Measurements from ENCODE around the gene CLHC1.
"Not testable (repeated sequence)": the region's sequence is repeated elsewhere in the genome, so short reads cannot be mapped to it uniquely, and the experiment has no call there.

Gene CLHC1

GRCh38 chr2:55232863-55233657 is 967 bp upstream of the CLHC1 start:
- peak; percentile 18 to 44 for DNase-seq (ENCODE audit: low read depth in 2 of 2)

DNA sequence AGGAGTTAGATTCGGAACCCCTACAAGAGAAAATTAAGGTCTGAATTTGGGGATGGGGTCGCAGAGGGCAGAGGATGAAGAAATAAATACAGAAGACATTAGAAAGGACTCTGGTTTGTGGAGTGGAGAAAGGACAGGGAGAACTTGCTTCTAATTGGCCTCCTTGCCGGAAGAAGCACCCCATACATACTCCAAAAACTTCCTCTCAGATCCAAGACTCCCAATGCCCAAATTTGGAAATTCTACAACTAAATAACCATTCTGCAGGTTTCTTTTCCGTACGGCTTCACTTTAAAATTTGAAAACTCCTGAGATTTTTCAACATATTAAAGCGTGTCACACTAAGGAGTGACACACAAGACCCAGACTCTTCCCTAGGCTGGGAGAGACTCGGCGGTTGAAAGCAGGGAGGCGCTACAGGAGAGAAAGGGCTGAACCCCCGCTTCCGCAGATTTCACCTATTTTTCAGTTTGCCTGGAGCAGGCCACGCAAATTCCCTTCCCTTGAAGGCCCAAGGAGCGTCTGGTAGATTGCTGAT is 478 bp downstream of the CLHC1 start:
- no peak for DNase-seq (ENCODE audit: low read depth in 2 of 2)

DNA sequence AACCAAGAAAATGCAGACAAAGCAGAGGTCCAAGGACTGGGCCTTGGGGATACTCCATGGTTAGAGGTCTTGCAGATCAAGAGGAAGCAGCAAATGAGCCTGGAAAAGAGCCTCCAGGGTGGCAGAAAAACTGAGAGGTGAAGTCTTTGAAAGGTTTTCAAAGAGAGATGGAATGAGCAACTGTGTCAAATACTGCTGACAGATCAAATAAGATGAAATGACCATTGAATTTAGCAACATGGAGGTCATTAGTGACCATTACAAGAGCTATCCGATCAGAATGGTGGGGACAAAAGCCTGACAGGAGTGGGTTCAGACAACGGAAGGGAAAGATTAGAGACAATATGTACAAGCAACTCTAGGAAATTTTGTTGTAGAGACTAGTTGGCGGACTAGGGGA is 1.5 kb downstream of the CLHC1 start:
- DNase-seq (ENCODE audit: low read depth in 2 of 2), result no peak

DNA sequence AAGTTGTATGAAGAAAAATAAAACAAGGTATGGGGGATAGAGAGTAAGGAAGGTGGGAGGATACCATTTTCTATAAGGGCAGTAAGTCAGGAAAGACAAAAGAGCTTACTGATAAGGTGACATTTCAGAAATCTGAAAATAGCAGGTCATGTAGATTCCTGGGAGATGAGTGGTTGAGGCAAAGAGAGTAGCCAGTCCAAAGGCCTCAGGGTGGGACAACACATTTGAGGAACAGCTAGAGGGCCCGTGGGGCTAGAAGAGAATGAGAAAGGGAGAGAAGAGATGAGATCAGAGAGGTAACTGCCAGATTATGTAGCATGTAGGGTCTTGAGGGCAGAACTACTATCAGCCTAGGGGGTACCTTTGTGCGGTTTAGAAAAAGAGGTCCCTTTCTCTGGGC is 2.9 kb downstream of the CLHC1 start:
- DNase-seq (ENCODE audit: low read depth in 2 of 2), result no peak

DNA sequence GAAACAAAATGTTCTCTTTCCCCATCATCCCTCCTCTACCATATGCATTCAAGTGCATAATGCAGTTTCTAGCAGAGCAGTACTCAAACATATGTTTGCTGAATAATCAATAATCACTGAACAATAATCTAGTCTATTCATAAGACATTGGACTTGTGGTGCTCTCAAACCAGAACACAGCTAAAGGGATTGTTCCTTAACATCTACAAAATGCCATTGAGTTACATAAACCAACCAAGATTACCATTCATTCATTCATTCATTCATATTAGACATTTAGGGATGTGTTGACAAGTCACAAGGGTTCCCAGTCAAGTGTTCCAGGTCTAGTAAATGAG is 3.9 kb downstream of the CLHC1 start:
- no peak for DNase-seq (ENCODE audit: low read depth in 2 of 2)

DNA sequence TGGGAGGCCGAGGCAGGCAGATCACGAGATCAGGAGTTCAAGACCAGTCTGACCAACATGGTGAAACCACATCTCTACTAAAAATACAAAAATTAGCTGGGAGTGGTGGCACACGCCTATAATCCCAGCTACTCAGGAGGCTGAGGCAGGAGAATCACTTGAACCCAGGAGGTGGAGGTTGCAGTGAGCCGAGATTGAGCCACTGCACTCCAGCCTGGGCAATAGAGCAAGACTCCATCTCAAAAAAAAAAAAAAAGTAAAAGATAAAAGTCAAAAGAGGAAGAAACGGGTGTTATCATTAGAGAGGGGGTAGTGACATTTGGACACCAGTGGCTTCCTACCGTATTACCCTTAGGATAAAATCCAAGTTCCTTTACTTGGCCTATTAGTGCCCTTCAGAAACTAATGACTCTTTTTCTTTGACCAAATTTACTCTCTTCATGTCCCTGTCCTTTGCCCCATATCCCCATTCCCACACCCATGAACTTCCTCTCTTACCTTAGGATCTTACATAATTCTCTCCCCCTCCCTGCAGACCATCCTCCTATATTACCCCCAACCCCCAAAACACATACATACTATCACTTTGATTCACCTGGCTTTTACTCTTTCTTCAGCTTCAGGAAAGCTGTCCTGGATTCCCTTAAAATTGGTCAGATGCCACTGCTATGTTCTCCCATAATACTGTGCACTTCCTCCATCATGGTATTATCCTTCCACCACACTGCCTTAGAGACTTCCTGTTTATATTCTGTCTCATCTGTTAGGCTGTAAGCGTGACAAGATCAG is 4.5 kb downstream of the CLHC1 start:
- DNase-seq (ENCODE audit: low read depth in 2 of 2), result not testable (repeated sequence)

GRCh38 chr2:55225481-55226020 is 6.5 kb downstream of the CLHC1 start:
- DNase-seq (ENCODE audit: low read depth in 2 of 2), result no peak

DNA sequence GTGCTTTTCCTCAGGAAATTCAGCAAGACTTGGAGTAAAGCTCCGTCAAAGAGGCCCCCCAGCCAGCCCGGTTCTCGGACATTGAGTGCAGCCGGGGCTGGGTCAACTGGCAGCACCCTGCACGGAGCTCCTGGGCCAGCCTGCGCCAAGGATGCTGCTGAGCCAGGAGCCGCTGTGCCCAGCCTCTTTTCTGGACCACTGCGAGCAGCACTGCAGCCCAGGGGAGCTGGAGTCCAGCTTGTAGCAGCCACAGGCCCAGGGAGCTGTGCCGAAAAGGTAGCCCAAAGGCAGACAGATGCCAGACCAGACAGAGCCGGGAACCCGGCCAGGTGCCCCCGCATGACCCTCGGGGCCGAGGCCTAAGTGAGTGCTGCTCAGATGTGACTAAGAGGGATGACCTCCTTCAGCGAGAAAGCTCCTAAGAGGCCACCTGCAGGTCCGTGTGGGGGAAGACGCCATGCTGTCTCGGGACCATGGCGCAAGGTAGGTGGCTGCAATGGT is 7.3 kb downstream of the CLHC1 start:
- DNase-seq (ENCODE audit: low read depth in 2 of 2), result no peak

DNA sequence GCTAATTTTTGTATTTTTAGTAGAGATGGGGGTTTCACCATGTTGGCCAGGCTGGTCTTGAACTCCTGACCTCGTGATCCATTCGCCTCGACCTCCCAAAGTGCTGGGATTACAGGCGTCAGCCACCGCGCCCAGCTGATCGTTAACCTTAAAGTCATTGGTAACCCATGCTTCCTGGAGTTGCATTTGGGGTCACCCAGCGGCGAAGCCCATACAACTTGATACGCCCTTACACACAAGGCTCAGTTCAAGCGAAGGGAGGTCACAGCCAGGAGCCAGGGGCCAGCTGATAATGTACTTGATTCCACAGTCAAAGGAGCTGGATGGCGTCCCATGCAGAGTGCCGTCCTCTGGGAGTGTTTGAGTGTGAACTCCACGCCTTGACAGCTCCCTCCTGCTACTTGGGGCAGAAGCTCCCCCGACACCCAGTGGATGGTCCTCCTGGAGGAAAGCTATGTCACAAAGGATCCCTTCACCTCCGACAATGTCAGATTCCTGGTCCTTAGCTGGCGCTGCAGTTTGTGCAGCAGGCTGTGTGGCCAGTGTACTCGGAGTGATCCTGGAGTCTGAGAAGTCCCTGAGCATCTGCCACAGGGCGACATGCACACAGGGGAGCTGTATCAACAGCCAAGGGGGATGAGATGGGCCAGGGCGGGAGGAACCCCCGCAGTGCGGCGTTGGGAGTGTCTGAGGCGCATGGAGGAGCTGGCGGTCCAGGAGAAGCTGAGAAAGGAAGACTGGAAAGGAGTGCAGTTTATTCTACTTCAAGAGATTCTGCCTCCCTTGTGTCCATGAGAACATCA is 7.9 kb downstream of the CLHC1 start:
- no peak for DNase-seq (ENCODE audit: low read depth in 2 of 2)

GRCh38 chr2:55213822-55214221 is 18.3 kb downstream of the CLHC1 start:
- no peak for DNase-seq (ENCODE audit: low read depth in 2 of 2)

- DNase-seq (ENCODE audit: low read depth in 2 of 2), result no peak
Observed at GRCh38 chr2:55204950-55205349, 27.1 kb downstream of the CLHC1 start.

- DNase-seq (ENCODE audit: low read depth in 2 of 2), result no peak
Observed at GRCh38 chr2:55204536-55204935, 27.6 kb downstream of the CLHC1 start.

DNA sequence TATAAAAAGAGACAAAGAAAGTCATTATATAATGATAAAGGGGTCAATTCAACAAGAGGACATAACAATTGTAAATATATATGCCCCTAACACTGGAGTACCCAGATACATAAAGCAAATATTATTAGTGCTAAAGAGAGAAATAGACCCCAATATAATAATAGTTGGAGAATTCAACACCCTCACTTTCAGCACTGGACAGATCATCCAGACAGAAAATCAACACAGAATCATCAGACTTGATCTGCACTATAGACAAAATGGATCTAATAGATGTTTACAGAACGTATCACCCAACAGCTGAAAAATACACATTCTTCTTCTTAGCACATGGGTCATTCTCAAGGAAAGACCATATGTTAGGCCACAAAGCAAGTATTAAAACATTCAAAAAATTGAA is 31.7 kb downstream of the CLHC1 start:
- no peak for DNase-seq (ENCODE audit: low read depth in 2 of 2)

DNA sequence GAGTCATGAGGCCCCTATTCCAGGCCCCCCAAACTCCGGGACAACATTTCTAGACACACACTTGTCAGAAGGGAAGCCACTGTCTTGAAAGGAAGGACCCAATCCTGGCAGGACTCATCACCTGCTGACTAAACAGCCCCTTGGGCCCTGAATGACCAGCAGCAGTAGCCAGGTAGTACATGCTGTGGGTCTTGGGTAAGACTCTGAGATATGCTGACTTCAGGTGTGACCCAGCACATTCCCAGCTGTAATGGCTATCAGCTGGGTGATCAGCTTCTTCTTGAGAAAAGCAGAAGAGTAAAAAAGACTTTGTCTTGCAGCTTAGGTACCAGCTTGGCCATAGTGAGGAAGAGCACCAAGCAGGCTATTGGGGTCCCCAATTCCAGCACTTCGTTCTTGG is 35.6 kb downstream of the CLHC1 start:
- no peak for DNase-seq (ENCODE audit: low read depth in 2 of 2)

GRCh38 chr2:55191888-55192287 is 40.2 kb downstream of the CLHC1 start:
- DNase-seq (ENCODE audit: low read depth in 2 of 2), result not testable (repeated sequence)

DNA sequence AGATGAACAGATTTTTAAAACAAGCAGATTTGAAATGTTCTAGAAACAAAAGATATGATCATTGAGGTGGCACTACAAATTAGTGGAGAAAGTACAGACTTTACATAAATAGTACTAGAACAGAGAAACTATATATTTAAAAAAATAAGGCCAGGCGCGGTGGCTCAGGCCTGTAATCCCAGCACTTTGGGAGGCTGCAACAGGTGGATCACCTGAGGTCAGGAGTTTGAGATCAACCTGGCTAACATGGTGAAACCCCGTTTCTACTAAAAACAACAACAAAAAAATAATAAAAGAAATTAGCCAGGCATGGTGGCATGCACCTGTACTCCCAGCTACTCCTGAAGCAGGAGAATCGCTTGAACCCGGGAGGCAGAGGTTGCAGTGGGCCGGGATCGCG is 45.3 kb downstream of the CLHC1 start:
- not testable (repeated sequence) for DNase-seq (ENCODE audit: low read depth in 2 of 2)

GRCh38 chr2:55180374-55180773 is 51.7 kb downstream of the CLHC1 start:
- no peak for DNase-seq (ENCODE audit: low read depth in 2 of 2)

DNA sequence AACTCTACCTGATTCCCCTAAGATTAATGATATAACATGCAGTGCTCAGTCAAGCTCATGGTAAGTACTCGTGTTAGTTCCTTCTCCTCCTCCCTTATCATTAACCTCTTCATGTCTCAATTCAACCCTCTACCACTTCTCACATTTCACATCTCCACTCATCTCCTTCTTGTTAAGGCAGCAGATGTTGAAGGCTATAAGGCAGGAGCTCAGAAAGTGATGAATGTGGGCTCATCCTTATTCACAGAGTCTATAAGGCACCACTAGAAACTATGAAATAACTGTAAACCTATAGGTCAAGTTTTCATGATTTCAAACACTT is 56.0 kb downstream of the CLHC1 start:
- no peak for DNase-seq (ENCODE audit: low read depth in 2 of 2)

DNA sequence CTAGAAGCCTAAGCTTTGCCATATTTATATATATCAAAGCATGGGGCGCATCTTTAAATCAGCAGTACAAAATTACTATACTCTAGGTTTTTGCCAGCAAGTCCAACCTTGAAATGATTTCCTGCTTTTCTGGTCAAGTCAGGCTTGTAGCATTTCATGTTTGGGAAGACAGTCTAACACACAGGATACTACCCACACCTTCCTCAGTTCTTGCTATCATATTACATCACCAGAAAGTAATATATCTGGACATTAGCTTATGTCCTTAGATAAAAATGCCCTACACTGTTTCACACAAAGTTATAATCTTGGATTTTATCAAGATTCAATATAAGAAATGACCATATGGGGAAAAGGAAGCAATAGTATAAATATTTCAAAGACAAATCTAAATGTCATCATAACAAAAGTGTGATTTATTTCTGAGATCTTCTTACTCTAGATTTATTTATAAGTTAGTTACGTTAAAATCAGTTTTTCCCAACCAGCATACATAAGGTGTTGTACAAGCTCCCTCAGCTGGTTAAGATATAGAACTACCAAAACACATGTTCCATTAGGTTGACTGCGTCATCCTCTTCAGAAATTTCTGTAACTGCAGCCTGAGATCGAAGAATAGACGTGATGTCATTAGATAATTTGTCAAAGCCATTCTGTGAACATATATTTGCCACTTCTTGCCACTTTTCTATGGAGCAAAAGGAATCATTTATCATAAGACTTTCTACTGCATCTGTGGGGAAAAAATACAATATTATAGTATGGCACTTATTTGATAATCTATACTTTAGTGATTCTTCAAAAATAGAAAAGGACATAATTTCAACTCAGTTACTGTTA is 56.6 kb downstream of the CLHC1 start:
- no peak for DNase-seq (ENCODE audit: low read depth in 2 of 2)

GRCh38 chr2:55173438-55174054 is 58.5 kb downstream of the CLHC1 start:
- DNase-seq (ENCODE audit: low read depth in 2 of 2), result no peak

DNA sequence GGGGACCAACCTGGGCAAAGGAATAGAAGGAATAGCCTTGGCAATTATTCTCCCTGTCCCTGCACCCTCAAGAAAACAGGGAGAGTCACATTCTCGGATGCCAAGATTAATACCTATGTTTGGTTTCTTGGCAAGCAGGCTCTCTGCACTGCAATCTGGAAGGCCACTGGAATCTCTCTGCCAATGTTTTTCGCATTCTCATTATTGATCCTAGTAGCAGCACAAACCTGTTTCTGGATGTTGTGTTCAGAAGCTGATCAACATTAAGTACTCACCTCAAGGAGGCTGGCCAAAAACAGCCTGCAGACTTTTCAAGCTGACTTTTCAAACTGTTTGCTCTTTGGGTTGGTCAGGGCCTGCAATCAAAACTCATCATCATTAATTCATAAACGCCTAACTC is 62.2 kb downstream of the CLHC1 start:
- DNase-seq (ENCODE audit: low read depth in 2 of 2), result no peak

Measured in stimulated activated CD8-positive, alpha-beta memory T cell treated with anti-CD3 and anti-CD28 coated beads, Interleukin-7, amount 100 ng/mL, for 4 hours (primary cell).